Cerebellar nuclear complex (tissue), 1 donor: ENCODE measurements around the gene PLXND1.
"Not testable (repeated sequence)": the region's sequence is repeated elsewhere in the genome, so short reads cannot be mapped to it uniquely, and the experiment has no call there.

Source experiments
- DNase-seq, 2 experiments: peaks; one replicate each; lab custom pipeline; 2025; lab: John Stamatoyannopoulos, UW

The PLXND1 gene, protein sequence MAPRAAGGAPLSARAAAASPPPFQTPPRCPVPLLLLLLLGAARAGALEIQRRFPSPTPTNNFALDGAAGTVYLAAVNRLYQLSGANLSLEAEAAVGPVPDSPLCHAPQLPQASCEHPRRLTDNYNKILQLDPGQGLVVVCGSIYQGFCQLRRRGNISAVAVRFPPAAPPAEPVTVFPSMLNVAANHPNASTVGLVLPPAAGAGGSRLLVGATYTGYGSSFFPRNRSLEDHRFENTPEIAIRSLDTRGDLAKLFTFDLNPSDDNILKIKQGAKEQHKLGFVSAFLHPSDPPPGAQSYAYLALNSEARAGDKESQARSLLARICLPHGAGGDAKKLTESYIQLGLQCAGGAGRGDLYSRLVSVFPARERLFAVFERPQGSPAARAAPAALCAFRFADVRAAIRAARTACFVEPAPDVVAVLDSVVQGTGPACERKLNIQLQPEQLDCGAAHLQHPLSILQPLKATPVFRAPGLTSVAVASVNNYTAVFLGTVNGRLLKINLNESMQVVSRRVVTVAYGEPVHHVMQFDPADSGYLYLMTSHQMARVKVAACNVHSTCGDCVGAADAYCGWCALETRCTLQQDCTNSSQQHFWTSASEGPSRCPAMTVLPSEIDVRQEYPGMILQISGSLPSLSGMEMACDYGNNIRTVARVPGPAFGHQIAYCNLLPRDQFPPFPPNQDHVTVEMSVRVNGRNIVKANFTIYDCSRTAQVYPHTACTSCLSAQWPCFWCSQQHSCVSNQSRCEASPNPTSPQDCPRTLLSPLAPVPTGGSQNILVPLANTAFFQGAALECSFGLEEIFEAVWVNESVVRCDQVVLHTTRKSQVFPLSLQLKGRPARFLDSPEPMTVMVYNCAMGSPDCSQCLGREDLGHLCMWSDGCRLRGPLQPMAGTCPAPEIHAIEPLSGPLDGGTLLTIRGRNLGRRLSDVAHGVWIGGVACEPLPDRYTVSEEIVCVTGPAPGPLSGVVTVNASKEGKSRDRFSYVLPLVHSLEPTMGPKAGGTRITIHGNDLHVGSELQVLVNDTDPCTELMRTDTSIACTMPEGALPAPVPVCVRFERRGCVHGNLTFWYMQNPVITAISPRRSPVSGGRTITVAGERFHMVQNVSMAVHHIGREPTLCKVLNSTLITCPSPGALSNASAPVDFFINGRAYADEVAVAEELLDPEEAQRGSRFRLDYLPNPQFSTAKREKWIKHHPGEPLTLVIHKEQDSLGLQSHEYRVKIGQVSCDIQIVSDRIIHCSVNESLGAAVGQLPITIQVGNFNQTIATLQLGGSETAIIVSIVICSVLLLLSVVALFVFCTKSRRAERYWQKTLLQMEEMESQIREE (N-terminal part only)

DNA sequence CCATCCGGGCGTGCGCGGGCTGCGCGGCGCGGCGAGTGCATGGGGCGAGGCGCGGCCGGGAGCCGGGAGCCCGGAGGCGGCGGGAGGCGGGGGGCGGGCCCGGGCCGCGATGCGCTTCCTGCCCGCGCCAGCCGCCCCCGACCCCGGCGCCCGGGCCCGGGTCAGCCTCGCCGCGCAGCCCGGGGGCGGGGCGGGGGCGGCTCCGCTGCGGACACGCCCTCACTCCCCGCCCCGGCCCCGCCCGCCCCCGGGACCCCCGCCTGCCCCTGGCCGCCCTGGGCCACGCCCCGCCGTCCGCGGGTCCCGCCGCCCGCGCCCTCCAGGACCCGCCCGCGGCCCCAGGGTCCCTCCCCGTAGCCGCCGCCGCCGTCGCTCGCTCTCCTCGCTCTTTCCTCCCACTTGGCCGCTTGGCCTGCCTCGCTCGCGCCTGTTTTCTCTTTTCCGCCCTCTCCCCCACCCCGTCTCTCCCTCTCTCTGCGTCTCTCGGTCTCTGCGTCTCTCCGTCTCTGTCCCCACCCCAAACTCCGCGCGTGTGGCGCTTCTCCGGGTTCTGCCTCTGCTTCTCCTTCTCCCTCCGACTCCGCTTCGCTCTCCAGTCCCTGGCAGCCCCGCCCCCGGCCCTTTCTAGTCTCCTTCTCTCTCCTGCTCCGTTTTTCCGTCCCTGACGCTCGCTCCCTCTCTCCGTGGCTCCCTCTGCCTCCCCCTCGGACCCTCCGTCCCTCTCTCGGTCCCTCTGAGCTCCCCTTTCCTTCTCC lies at the start of gene PLXND1:
Gene PLXND1, minus strand, starts transcription at position 41 of the 755 bp plus-strand sequence. Its CDS starts 37 bp downstream, at position 4.
- DNase-seq: no peak

DNA sequence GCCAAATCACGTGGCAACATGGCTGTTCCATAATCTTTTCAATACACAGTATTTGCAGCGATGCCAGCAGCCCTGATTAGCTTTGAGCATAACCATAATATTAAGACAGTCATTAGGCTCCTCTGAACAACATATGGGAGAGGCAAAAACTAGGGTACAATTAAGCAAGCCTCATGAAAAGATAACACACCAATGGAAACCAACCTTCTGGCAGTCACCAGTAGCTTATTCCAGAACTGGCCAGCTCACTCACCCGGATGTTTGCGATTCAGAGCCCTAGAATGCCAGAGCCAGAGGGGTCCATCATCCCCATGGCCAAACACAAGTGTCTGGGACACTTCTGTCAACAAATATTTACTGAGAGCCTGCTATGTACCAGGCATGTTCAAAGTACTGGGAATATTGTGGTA lies 48.8 kb upstream of the PLXND1 start:
- DNase-seq: no peak

DNA sequence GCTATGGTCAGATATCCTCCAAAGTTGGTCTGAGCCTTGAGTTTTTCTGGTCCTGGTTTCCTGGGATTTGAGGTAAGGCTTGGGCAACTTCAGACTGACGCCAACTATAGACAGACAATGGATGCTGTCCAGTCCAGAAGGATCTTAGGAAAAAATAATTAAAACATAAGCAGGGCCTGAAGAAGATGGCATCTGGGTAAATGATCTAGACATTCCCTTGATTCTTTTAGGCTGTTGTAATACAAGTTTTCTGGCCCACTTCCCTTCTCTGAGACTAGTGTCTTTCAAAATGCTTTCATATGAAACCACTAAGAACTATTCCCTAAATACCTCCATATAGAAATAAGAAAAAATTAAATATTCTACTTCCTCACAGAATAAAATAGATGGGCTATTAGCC lies 47.7 kb upstream of the PLXND1 start:
- no peak for DNase-seq

DNA sequence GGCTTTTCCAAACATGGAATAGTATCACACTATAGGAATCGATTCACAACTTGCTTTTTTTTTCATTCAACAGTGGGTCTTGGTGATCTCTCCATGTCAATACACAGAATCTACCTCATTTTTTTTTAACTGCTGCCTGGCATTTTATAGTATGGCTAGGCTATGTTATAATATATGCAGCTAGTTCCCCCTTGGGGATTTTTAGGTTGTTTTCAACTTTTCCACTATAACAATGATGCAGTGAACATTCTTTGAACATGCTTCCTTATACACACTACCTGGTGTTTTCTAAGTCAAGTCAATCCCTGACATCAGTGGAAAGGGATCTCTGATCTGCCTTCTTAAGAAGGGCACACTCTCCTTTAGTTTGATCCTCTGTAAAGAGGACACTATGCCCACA lies 46.5 kb upstream of the PLXND1 start:
- no peak for DNase-seq

DNA sequence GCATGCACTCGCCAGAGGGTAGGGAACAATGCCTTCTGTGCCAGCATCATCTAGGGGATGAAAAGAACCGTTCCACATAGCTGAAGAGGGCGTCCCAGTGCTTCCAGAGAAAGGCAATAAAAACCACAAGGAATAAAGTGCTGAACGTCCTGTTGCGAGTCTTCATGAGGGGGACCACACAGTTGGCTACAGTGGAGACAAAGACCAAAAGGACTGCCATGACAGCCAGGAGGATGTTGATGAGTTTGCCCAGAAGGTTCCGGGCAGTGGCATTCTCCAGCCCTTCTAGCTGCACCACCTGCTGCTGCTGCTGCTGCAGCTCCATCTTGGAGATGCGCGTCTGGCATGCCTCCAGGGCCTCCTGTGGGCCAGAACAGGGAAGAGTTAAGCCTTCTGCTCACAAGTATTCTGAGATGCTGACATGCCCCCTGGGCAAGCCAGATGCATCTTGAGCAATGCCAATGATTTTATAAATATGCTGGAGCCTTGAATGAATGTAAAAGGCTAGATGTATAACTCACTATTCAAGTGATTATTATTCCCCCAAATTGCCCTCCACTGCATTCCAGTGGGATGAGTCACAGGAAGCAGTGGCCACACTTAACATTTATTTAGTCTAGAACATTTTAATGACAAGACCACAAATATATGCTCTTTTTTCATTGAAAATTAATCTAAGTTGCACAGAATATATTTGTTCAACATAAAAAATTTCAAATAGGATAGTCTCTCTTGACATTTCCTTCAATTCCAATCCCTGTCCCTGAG lies 45.1 kb upstream of the PLXND1 start:
- DNase-seq: no peak

DNA sequence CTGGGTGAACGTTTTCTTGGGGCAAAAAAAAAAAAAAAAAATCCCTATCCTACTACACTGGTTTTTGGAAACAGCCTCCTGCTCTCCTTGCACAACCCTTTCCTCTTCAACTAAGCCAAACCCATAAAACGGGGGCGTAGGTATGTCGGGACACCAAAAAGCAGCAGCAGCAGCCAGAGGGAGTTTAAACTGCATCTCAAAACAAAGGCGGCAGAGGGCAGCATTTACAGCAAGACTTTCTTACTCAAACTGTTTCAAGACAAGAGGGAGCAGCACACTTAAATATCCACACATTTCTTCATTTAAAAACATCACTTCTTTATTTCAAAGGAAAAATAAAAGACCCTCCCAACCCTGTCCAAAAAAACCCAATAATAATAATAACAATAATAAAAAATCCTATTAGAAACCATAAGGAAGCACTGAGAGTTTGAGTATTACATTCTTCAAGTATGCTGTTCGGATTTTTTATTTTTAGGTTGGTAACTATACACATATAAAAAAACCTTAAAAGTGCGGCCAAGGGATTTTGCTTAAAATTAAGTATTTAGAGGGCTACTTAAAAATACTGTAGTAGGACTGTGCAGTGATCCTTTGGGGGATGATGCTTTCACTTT lies 43.9 kb upstream of the PLXND1 start:
- DNase-seq: no peak

DNA sequence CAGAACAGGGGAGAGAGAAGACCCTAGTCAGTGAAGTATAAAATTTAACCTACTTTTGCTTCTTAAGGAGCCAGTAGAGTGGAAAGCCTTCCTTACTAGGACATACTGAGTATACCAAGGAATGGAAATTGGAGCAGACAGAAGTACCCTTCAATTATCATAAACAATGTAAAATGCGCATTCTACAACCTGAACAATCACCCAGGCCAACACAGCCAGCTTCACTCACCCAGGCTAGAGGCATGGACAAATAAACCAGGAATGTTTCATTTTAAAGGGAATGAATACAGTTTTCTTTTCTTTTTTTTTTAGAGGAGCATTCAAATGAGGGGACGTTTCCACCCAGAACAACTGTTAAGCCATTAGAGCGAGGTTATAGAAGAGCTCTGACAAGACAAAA lies 41.9 kb upstream of the PLXND1 start:
- no peak for DNase-seq

DNA sequence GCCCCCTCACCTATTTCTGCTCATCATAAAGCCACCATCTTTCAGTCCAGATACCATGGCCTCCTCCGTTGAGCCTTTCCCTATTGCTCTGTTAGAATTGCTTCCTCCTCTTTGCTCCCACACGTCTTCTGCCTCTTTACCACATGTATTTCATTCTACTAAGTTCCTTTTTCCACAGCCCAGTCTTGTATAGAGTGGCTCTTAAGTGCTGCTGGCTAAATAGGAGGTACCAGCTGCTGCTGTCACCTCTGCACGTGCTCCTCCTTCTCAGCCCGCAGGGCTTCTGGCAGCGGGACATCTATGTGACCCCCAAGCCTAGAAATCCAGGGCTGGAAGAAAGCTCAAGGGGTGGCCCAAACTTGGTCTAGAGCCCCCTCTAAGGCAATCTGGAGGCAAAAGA lies 38.8 kb upstream of the PLXND1 start:
- DNase-seq: no peak

DNA sequence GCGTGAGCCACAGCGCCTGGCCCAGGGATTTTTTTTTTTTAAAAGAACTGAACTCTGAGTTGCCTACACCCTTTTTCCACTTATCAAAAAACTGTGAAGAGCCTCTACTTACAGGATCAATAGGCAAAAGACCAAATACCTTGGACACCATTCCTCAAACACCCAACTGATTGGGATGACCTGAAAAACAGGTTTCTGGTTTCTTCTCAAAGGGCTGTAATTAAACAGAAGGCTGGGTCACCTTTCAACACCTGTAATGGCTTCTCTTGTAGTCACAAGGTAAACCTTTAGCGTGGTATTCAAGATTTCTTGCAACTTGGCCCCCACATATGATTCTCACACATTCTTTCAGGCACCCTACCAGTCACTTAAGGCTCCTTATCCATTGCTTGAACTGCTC lies 38.4 kb upstream of the PLXND1 start:
- no peak for DNase-seq

DNA sequence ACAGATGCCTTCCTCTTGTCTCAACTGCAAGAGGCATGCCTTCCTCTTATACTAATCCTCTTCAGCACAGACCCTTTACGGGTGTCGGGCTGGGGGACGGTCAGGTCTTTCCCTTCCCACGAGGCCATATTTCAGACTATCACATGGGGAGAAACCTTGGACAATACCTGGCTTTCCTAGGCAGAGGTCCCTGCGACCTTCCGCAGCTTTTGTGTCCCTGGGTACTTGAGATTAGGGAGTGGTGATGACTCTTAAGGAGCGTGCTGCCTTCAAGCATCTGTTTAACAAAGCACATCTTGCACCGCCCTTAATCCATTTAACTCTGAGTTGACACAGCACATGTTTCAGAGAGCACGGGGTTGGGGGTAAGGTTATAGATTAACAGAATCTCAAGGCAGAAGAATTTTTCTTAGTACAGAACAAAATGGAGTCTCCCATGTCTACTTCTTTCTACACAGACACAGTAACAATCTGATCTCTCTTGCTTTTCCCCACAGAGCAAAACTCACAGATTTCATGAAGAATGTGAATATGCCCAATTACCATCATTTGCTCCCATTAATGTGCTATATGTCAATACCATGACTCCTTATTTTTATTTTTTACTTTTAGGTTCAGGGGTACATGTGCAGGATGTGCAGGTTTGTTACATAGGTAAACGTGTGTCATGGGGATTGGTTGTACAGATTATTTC lies 35.2 kb upstream of the PLXND1 start:
- not testable (repeated sequence) for DNase-seq

DNA sequence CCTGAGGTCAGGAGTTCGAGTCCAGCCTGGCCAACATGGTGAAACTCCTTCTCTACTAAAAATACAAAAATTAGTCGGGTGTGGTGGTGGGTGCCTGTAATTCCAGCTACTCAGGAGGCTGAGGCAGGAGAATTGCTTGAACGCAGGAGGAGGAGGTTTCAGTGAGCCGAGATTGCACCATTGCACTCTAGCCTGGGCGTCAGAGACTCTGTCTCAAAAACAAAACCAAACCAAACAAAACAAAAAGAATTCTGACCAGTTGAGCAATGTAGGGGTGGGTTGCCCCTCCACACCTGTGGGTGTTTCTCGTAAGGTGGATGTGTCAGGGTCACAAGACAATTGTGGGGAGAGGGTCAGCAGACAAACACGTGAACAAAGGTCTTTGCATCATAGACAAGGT lies 34.5 kb upstream of the PLXND1 start:
- not testable (repeated sequence) for DNase-seq

DNA sequence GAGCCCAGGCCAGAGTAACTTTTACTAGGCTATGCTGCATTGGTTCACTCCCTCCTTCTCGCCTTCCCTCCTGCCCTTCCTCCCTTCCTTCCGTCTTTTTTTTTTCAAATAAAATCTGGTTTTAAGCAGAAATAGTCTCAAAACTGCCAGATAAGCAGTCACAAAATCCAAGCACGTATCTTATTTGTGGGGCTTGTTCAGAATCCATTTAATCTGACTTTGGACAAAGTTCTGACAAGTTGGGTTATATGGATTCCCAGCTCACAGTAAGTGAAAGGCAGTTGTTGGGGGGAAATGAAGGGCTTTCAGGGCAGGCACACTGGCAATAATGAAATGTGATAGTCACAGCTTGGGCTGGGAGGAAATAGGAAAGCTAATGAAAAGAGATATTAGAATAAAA lies 32.0 kb upstream of the PLXND1 start:
- DNase-seq: no peak

DNA sequence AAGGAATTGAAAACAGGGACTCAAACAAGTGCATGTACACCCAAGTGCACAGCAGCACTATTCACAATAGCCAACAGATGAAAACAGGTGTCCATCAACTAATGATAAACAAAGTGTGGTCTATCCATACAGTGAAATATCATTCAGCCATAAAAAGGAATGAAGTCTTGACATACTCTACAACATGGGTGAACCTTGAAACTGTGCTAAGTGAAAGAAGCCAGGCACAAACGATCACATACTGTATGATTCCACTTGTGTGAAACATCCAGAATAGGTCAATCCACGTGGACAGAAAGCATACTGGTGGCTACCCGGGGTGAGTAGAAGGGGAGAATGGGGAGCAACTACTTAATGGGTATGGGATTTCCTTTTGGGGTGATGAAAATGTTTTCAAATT lies 29.6 kb upstream of the PLXND1 start:
- no peak for DNase-seq

DNA sequence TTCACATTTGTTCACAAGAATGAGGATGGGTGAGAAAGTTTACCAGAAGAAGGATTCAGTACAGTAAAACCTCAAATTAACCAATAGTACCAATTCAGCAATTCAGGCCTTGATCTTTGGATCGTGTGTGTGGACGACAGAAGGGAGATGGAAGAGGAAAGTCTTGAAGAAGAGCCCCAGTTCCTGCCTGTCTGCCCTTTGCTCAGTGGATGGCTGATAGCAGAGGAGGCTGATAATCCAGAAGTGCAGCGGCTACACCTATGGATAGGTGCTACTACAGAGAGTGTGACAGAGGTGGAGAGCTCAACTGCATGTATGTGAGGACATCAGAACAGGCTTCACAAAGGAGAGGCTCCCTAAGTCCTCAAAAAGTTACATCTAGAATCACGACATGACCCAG lies 29.2 kb upstream of the PLXND1 start:
- no peak for DNase-seq

DNA sequence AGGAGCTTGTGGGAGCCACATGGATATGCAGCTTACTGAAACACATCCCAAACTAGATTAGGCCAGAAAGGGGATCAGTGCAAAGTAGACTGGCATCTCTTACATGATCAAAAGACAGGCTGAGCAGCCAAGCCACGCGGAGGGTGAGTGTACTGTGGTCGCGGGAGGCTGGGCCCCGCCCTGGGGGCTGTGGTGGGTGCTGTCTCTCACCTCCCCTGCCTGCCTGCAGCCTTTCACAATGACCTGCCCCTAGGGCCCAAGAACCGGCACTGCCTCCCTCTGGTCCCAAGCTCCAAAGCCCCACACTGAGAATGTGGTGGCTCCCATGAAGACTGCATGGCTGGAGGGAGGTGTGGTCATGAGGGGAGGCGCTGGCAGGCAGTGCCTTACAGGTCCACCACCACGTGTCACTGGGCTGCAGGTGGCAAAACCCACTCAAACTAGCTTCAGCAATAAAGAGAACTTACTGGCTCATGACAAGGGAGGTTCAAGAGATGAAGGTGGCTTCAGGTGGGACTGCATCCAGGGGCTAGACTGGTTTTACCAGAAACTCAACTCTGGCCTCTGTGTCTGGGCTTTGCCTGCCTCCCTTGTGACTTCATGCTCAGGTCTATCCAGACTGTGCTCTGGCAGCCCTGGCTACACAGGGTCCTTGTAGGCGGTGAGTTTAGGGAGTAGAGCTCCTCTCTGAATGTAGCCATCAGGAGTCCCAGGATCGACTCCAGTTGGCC lies 27.4 kb upstream of the PLXND1 start:
- no peak for DNase-seq

DNA sequence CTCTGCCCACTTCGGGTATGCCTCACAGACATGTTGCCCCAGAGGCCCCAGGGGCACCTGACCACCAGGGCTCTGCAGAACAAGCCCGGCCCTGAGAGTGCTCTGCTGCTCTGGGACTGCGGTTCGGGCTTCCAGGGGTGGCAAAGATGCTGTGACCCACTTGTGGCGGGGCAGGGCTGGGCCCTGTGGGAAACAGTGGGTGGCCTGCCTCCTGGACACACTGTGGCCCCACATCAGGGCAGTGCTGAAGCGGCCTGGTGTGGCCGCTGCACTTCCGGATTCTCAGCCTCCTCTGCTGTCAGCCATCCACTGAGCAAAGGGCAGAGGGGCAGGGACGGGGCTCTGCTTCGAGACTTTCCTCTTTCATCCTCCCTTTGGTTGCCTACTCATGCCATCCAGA lies 26.5 kb upstream of the PLXND1 start:
- DNase-seq: no peak

DNA sequence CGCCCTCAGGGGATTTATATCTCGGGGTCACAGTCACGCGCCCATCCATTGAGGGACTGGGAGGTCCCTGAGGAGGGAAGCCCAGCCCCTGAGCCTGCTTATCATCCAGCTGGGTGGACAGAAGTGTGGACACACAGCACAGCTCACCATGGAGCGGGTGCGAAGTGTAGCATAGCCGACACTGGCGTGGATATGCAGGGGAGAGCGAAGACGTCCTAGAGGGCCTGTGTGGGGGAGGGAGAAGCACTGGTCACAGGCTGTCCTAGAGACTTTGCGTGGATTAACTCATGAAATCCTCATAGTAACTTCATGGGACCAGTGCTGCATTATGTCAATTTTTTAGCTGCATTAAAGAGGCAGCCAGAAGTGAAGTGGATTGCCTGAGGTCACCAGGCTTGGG lies 26.1 kb upstream of the PLXND1 start:
- DNase-seq: no peak

DNA sequence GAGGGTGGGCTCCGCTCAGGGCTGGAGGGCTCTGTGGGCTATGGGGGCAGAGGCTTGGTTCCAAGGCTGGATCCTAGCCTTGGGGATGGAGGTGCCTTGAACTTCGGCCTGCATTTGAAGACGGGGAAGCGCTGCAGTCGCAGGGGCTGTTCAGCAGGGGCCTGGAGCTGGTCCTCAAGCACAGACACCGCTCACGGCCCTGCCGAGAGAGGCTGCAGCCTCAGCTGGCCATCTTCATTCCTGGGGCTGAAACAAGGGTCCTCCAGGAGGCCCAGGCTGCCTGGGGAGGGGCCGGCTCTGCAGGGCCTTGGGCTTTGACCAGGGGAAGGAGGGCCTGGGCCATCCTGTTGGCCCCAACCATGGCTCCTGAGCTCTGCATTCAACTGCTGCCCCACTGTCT lies 25.6 kb upstream of the PLXND1 start:
- DNase-seq: no peak

DNA sequence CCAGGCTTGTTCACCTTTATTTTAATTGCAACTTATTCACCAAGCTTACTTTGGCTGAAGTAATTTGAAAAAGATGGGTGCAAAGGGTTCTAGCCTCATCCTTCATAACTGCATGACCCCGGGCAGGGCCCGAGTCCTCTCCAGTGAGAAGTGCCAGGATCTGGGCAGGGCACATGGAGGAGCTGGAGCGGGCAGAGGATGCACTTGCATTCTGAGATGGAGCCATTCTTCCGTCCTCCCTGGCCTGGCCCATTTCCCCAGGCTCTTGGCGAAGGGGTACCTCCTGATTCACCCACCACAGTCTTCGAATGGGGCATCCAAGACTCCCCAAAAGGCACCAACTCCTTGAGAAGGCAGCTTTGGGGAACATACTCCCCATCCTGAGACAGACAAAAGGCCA lies 22.5 kb upstream of the PLXND1 start:
- DNase-seq: no peak
